Activated naive CD4-positive, alpha-beta T cell treated with anti-CD3 and anti-CD28 coated beads for 36 hours (primary cell): ENCODE measurements around the gene CCDC171. TPM values are rescaled to one million over a fixed set of nuclear protein-coding genes. Genes with fewer than 3 reads are reported as not detected.

Experiments
- CTCF ChIA-PET: fragments of 350-600 bp; sonication (Branson Sonifier 250); formaldehyde crosslinking; loops from one replicate; lab custom pipeline; 2021; ENCODE audit warnings: antibody characterized with exemption; lab: Charles Lee
- DNase-seq: peaks from one replicate; pipeline ENCODE4 v3.0.0-alpha.2; 2020
- H3K27ac Mint-ChIP-seq: one replicate; pipeline ENCODE4 v1.8.0; 2021; ENCODE audit warnings: mild to moderate bottlenecking, mixed read lengths
- H3K27me3 Mint-ChIP-seq: one replicate; pipeline ENCODE4 v1.8.0; 2021; ENCODE audit warnings: low read depth, mixed read lengths
- H3K36me3 Mint-ChIP-seq: one replicate; pipeline ENCODE4 v1.8.0; 2021; ENCODE audit warnings: low read depth, mixed read lengths
- H3K4me1 Mint-ChIP-seq: one replicate; pipeline ENCODE4 v1.8.0; 2021; ENCODE audit warnings: low read depth, mixed read lengths
- H3K4me3 Mint-ChIP-seq: one replicate; pipeline ENCODE4 v1.8.0; 2021; ENCODE audit warnings: mild to moderate bottlenecking, moderate library complexity, mixed read lengths
- H3K9me3 Mint-ChIP-seq: one replicate; pipeline ENCODE4 v1.8.0; 2021; ENCODE audit warnings: mixed read lengths
- intact Hi-C: fragments of 100-400 bp; cut with micrococcal nuclease; formaldehyde crosslinking; loops from one replicate; pipeline ENCODE4 v1.15.1; 2023
- total RNA-seq, 2 experiments: library from RNA; stranded (reverse); gene quantifications; one replicate each; pipeline ENCODE4 v1.2.3, GENCODE V29; 2021

The CCDC171 gene
- total RNA-seq, 2 experiments from 2014 or later: 2.0 to 2.7 TPM

DNA sequence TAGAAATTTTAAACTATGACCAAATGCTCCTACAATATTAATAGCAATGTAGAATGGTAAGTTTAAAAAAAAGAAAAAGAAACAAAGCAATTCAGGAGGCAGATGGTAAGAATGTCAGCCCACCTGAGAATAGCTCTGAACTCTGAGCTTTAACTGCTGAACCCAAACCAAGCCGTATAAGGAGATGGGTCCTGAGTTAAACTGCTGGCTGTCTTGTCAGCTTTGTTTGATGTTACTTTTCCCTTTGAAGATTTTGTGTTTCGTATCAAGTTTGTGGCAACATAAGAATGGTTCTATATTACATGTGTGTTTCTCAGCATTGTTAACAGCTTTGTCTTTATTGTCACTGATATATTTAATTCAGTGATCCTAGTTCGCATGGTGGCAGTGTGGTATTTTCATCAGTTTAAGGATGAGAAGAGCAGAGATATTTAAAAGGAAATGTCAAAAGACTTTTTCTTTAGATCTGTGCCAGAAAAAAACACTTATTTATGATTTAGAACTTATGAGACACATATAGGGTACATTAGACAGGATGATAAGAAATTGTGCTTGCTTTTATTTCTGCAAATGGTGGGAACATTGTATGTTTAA is 390.1 kb downstream of the CCDC171 start:
- Mint-ChIP-seq H3K36me3 (no peaks in the 10 kb centered on the region), H3K4me1 (no peaks in the 10 kb centered on the region), H3K4me3 (no peak overlapping the region), H3K27ac (no peak overlapping the region), H3K9me3 (peaks cover 3% of the 10 kb centered on the region), H3K27me3 (no peaks in the 10 kb centered on the region)
- intact Hi-C loops: no loop called here
- CTCF ChIA-PET: interaction anchor here (0.7 kb wide), 1 partner anchor 356 kb away, joined by 3 read pairs; no protein-coding TSS in a partner anchor
- no peak for DNase-seq

DNA sequence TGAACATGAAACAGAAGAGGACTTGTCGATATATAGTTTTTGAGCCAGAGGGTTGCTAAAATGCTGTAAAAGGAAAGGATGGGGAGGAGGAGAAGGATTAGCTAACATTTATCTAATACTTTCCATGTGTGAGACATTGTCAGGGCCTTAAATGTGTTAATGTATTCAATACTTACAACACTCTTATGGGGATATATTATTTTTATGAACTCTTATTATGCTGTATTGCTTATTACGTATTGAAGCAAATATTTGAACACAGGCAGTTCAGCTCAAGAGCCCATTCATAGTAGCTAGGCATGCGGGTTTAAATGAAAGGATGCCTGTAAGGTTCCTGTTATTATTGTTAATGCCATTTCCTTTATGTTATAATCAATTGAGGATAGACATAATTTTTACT is 391.5 kb downstream of the CCDC171 start:
- no peaks in the 10 kb centered on the region for H3K27me3 Mint-ChIP-seq
- no peaks in the 10 kb centered on the region for H3K36me3 Mint-ChIP-seq

DNA sequence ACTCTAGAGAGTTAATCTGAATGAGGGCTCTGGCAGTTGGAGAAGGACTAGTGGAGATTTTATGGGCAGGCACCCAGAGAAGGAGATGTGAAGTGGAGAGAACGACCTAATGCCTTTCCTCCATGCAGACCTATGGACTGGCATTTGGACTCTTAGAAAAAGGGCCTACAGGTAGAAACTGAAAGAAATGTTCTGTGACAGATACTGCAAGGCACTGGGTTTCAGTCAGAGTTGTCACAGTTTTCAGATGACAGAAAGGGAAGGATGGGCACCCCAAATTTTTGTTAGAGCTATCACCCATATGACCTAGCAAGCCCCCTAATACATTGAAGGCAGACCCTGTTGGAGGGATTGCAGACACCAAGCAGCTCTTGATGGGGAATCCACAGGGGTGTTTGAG is 406.8 kb downstream of the CCDC171 start:
- no peaks in the 10 kb centered on the region for H3K27me3 Mint-ChIP-seq
- H3K36me3 Mint-ChIP-seq: no peaks in the 10 kb centered on the region
- H3K9me3 Mint-ChIP-seq: peaks cover 2% of the 10 kb centered on the region
- no peak overlapping the region for H3K27ac Mint-ChIP-seq
- CTCF ChIA-PET: no interaction called here
- no peak for DNase-seq
- intact Hi-C loops: no loop called here
- no peaks in the 10 kb centered on the region for H3K4me1 Mint-ChIP-seq
- no peak overlapping the region for H3K4me3 Mint-ChIP-seq

More for the DNA sequence above, 391.5 kb downstream of the CCDC171 start:
- Mint-ChIP-seq H3K4me1 (no peaks in the 10 kb centered on the region), H3K9me3 (peaks cover 4% of the 10 kb centered on the region), H3K4me3 (no peak overlapping the region), H3K27ac (no peak overlapping the region)
- intact Hi-C loops: no loop called here
- CTCF ChIA-PET: interaction anchor here (0.5 kb wide), 1 partner anchor 85 kb away, joined by 6 read pairs; no protein-coding TSS in a partner anchor
- DNase-seq: no peak

GRCh38 chr9:15961217-15961616 is 408.4 kb downstream of the CCDC171 start:
- H3K4me3 Mint-ChIP-seq: no peak overlapping the region
- H3K27me3 Mint-ChIP-seq: no peaks in the 10 kb centered on the region
- CTCF ChIA-PET: interaction anchor here (0.8 kb wide), 1 partner anchor 14 kb away, joined by 3 read pairs; no protein-coding TSS in a partner anchor
- no peak for DNase-seq
- no peaks in the 10 kb centered on the region for H3K4me1 Mint-ChIP-seq
- no peaks in the 10 kb centered on the region for H3K9me3 Mint-ChIP-seq
- no peaks in the 10 kb centered on the region for H3K36me3 Mint-ChIP-seq
- intact Hi-C loops: no loop called here
- no peak overlapping the region for H3K27ac Mint-ChIP-seq

GRCh38 chr9:15965246-15965745 is 412.5 kb downstream of the CCDC171 start:
- no peak overlapping the region for H3K4me3 Mint-ChIP-seq
- H3K36me3 Mint-ChIP-seq: no peaks in the 10 kb centered on the region
- no peak for DNase-seq
- CTCF ChIA-PET: no interaction called here
- H3K9me3 Mint-ChIP-seq: no peaks in the 10 kb centered on the region
- no peaks in the 10 kb centered on the region for H3K4me1 Mint-ChIP-seq
- H3K27me3 Mint-ChIP-seq: no peaks in the 10 kb centered on the region
- H3K27ac Mint-ChIP-seq: no peak overlapping the region
- intact Hi-C loops: no loop called here

DNA sequence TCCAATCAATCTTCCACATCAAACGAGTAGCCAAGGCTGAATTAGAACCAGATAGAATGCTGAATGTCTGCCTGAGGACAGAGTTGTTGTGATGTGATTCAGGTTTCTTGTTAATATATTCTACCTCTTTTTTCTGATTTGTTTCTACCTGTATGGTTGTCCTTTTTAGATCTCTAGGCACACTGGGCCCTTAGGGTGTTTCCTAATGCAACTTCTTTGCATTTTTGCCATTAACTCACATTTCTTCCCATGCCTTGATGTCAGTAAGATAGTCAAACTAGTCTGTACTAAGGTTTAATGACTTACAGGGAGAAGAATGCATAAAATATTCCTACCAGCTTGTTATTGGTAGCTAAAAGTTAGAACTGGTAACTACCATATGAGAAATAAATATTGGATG is 413.6 kb downstream of the CCDC171 start:
- DNase-seq: no peak
- Mint-ChIP-seq H3K4me3 (no peak overlapping the region), H3K27ac (no peak overlapping the region), H3K27me3 (no peaks in the 10 kb centered on the region), H3K36me3 (no peaks in the 10 kb centered on the region), H3K4me1 (no peaks in the 10 kb centered on the region), H3K9me3 (no peaks in the 10 kb centered on the region)
- CTCF ChIA-PET: no interaction called here
- intact Hi-C loops: no loop called here

DNA sequence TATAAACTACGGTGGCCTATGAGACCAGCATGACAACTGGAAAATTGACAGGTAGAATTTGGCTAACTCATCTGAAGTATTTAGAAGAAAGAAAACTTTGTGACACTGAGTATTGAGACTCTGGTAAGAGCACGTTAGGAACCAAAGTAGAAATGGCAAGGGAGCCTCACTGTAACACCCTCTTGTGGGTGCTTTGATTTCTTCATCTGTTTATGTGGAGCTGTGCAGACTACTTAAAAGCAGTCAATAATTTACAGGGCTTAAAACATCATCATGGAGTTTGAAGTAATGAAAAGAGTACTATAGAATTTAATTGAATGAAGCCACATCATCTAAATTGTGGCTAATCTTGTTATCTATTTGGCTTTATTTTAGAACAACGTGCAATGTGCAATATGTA is 414.2 kb downstream of the CCDC171 start:
- H3K36me3 Mint-ChIP-seq: no peaks in the 10 kb centered on the region
- intact Hi-C loops: no loop called here
- no peaks in the 10 kb centered on the region for H3K9me3 Mint-ChIP-seq
- no peak overlapping the region for H3K27ac Mint-ChIP-seq
- no peaks in the 10 kb centered on the region for H3K27me3 Mint-ChIP-seq
- no peaks in the 10 kb centered on the region for H3K4me1 Mint-ChIP-seq
- DNase-seq: no peak
- CTCF ChIA-PET: interaction anchor here (0.7 kb wide), 1 partner anchor 124 kb away, joined by 3 read pairs; no protein-coding TSS in a partner anchor
- no peak overlapping the region for H3K4me3 Mint-ChIP-seq

- Mint-ChIP-seq H3K4me3 (no peak overlapping the region), H3K36me3 (no peaks in the 10 kb centered on the region), H3K27ac (no peak overlapping the region), H3K27me3 (no peaks in the 10 kb centered on the region), H3K4me1 (no peaks in the 10 kb centered on the region), H3K9me3 (peaks cover 3% of the 10 kb centered on the region)
- no peak for DNase-seq
- CTCF ChIA-PET: interaction anchor here (0.6 kb wide), 1 partner anchor 9 kb away, joined by 3 read pairs; no protein-coding TSS in a partner anchor
- intact Hi-C loops: no loop called here
These were observed 419.9 kb downstream of the CCDC171 start for GRCh38 chr9:15972760-15973159.

GRCh38 chr9:15975101-15975778 is 422.4 kb downstream of the CCDC171 start:
- Mint-ChIP-seq H3K4me1 (no peaks in the 10 kb centered on the region), H3K27me3 (no peaks in the 10 kb centered on the region), H3K36me3 (no peaks in the 10 kb centered on the region), H3K9me3 (peaks cover 3% of the 10 kb centered on the region), H3K4me3 (no peak overlapping the region), H3K27ac (no peak overlapping the region)
- DNase-seq: no peak
- CTCF ChIA-PET: interaction anchor here (0.9 kb wide), 1 partner anchor 14 kb away, joined by 3 read pairs; no protein-coding TSS in a partner anchor
- intact Hi-C loops: no loop called here

DNA sequence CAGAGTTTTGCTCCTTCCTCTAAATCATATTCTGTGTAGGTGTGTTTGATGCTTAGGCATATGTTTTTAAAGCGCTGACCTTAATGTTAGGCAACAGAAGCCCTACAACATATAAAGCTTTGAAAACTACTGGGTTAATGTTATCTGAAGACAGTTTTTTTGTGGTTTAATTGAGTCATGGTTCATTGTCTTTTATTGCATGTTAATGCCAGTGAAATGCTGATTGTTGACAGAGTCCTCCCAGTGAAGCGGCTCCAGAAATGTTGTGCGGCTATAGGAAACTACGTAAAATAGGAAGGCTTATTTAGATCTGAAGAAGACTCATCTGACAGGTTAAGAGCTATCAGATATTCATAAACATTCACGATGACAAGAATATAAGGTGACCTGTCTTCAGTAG is 424.6 kb downstream of the CCDC171 start:
- Mint-ChIP-seq H3K27ac (no peak overlapping the region), H3K4me1 (no peaks in the 10 kb centered on the region), H3K4me3 (no peak overlapping the region), H3K36me3 (no peaks in the 10 kb centered on the region), H3K9me3 (peaks cover 3% of the 10 kb centered on the region), H3K27me3 (no peaks in the 10 kb centered on the region)
- intact Hi-C loops: no loop called here
- no peak for DNase-seq
- CTCF ChIA-PET: no interaction called here

DNA sequence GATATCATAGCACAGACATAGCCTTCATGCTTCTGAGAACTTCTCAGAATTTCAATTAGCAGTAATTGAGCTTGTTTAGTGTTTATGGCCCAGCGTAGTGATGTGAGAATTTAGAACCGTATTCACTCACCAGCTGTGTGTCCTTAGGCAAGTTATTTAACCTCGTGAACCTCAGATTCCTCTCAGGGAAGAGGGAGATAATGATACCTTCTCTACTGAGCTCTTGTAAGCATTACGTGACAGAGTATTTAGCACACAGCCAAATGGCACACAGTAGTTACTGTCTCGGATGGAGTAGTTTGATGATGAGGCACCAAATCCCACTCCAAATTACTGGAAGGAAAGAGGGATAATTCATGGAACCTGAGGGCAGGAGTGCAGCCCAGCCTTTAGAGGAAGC is 429.3 kb downstream of the CCDC171 start:
- Mint-ChIP-seq H3K4me3 (no peak overlapping the region), H3K36me3 (no peaks in the 10 kb centered on the region), H3K4me1 (no peaks in the 10 kb centered on the region), H3K27ac (no peak overlapping the region), H3K27me3 (no peaks in the 10 kb centered on the region), H3K9me3 (no peaks in the 10 kb centered on the region)
- no peak for DNase-seq
- CTCF ChIA-PET: interaction anchor here (0.7 kb wide), 1 partner anchor 10 kb away, joined by 3 read pairs; no protein-coding TSS in a partner anchor
- intact Hi-C loops: no loop called here

DNA sequence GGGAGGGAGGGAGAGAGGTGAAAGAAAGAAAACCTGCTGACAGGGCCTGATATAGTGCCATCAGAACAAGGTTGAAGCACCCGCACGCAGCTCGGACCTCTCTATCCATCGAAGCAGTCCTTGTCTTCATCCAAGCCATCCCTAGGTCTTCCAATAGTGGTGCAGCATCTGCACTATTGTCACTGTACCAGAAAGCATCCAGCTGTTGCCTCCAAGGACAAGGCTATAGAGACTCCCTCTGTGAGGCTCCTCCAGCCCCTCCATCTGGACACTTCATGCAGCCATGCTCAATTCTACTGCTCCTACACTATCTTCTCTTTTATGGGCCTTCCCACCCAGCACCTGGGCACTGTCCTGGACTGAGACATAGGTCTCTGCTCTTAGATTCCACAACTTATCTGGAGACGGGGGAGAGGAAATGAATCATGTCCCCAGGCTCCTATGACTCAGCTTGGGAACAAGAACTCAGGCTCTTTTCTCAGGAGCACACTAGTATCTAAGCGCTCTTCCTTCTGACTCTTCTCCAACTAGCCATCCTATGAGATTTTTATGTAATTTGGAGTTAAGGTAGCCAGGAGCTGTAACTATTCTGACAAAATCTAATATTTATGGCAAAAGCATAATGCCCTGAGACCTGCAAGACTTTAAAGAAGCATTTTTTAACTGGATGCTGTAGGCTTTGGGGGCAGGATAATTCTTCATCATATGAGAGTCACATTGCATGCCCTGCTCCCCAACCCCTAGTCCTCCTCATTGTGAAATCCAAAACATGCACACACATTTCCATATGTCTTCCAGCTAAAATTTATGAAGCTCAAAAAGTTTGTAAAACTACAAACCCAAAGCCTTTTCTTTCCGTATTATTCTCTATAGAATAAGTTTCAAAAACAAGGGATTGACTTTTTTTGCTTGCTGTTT is 446.8 kb downstream of the CCDC171 start:
- no peak for DNase-seq
- no peaks in the 10 kb centered on the region for H3K36me3 Mint-ChIP-seq
- no peaks in the 10 kb centered on the region for H3K27me3 Mint-ChIP-seq
- peaks cover 4% of the 10 kb centered on the region for H3K9me3 Mint-ChIP-seq
- CTCF ChIA-PET: no interaction called here
- H3K4me3 Mint-ChIP-seq: no peak overlapping the region
- H3K4me1 Mint-ChIP-seq: no peaks in the 10 kb centered on the region
- intact Hi-C loops: no loop called here
- no peak overlapping the region for H3K27ac Mint-ChIP-seq
